Glutamatergic neuron (in vitro differentiated cells): ENCODE measurements around the gene ADGRL3. TPM values are rescaled to one million over a fixed set of nuclear protein-coding genes. Genes with fewer than 3 reads are reported as not detected.

Experiments
- DNase-seq: peaks from one replicate; pipeline ENCODE4 v3.0.0; 2022
- H3K27ac Mint-ChIP-seq: one replicate; pipeline ENCODE4 v1.8.0; 2020; ENCODE audit warnings: mild to moderate bottlenecking, mixed read lengths, inconsistent platforms; ENCODE audit not compliant: unreplicated experiment
- H3K27me3 Mint-ChIP-seq: one replicate; pipeline ENCODE4 v1.8.0; 2020; ENCODE audit warnings: mild to moderate bottlenecking, moderate library complexity, mixed read lengths, inconsistent platforms; ENCODE audit not compliant: unreplicated experiment
- H3K36me3 Mint-ChIP-seq: one replicate; pipeline ENCODE4 v1.8.0; 2020; ENCODE audit warnings: mild to moderate bottlenecking, mixed read lengths, inconsistent platforms; ENCODE audit not compliant: unreplicated experiment
- H3K4me1 Mint-ChIP-seq: one replicate; pipeline ENCODE4 v1.8.0; 2020; ENCODE audit warnings: mild to moderate bottlenecking, low read depth, mixed read lengths, inconsistent platforms; ENCODE audit not compliant: unreplicated experiment
- H3K4me3 Mint-ChIP-seq: one replicate; pipeline ENCODE4 v1.8.0; 2020; ENCODE audit warnings: mild to moderate bottlenecking, mixed read lengths, inconsistent platforms; ENCODE audit not compliant: unreplicated experiment
- H3K9me3 Mint-ChIP-seq: one replicate; pipeline ENCODE4 v1.8.0; 2020; ENCODE audit warnings: mild to moderate bottlenecking, moderate library complexity, mixed read lengths, inconsistent platforms; ENCODE audit not compliant: unreplicated experiment
- total RNA-seq: library from RNA; stranded (reverse); fragmentation: NEBNext Ultra II Directional; extraction: Animal tissue kit (Norgen Biotek cat#: 25700); gene quantifications from one replicate; pipeline ENCODE4 v1.2.1, GENCODE V29; 2021; ENCODE audit not compliant: unreplicated experiment
- TF ChIP-seq, protein P1 (sequence below): fragments of 200-600 bp; sonication (generic); IDR thresholded peaks from one replicate; pipeline ENCODE4 v1.5.0; 2021; ENCODE audit not compliant: partially characterized antibody, unreplicated experiment

Gene ADGRL3
- total RNA-seq, 1 donor from 2014 or later: 193 TPM

GRCh38 chr4:61714387-61714911 is 514.3 kb downstream of the ADGRL3 start:
- H3K27me3 Mint-ChIP-seq: no peaks in the 10 kb centered on the region
- TF ChIP-seq, protein P1, sequence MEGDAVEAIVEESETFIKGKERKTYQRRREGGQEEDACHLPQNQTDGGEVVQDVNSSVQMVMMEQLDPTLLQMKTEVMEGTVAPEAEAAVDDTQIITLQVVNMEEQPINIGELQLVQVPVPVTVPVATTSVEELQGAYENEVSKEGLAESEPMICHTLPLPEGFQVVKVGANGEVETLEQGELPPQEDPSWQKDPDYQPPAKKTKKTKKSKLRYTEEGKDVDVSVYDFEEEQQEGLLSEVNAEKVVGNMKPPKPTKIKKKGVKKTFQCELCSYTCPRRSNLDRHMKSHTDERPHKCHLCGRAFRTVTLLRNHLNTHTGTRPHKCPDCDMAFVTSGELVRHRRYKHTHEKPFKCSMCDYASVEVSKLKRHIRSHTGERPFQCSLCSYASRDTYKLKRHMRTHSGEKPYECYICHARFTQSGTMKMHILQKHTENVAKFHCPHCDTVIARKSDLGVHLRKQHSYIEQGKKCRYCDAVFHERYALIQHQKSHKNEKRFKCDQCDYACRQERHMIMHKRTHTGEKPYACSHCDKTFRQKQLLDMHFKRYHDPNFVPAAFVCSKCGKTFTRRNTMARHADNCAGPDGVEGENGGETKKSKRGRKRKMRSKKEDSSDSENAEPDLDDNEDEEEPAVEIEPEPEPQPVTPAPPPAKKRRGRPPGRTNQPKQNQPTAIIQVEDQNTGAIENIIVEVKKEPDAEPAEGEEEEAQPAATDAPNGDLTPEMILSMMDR: no peak
- H3K9me3 Mint-ChIP-seq: peaks cover 2% of the 10 kb centered on the region
- H3K36me3 Mint-ChIP-seq: no peaks in the 10 kb centered on the region
- DNase-seq: no peak
- no peak overlapping the region for H3K4me3 Mint-ChIP-seq
- H3K27ac Mint-ChIP-seq: no peak overlapping the region
- peaks cover 2% of the 10 kb centered on the region for H3K4me1 Mint-ChIP-seq

DNA sequence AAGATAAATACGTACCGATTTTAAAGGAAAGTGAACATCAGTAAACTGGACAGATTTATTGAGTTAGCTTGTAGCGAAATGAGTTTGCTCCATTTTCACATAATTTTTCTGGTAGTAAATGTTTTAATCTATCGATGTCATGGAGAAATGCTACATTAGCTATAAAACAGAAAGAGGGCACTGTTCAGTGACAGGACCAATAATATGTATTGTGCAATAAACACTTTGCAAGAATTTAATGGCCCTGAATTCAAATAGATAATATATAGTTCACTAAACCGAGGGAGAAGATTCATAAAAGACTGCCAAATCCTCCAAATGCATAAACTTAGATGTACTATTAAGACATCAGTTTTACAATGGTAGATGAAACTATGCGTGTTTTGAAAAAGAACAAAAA is 516.3 kb downstream of the ADGRL3 start:
- H3K4me3 Mint-ChIP-seq: no peak overlapping the region

DNA sequence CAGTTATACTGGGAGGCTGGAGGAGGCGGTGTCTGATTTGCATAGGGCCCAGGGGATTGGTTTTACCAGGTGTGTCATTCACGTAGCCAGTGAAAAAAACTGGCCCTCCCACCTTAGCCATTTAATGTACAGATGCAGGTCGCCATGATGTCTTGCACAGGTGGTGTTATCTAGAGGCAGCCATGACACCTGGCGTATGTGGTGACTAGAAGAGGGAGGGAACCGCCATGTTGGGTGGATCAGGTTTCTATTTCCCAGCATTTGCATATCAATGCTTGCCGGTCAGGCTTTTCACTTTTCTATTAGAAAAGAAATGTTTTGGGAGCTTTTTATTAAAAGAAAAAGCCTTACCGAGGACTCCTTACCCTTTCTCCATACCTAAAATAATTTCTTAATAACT is 523.4 kb downstream of the ADGRL3 start:
- TF ChIP-seq, protein P1: no peak
- Mint-ChIP-seq H3K9me3 (peaks cover 2% of the 10 kb centered on the region), H3K4me3 (no peak overlapping the region), H3K27me3 (no peaks in the 10 kb centered on the region), H3K27ac (no peak overlapping the region), H3K4me1 (no peaks in the 10 kb centered on the region), H3K36me3 (no peaks in the 10 kb centered on the region)
- no peak for DNase-seq

More for the DNA sequence above, 516.3 kb downstream of the ADGRL3 start:
- no peak overlapping the region for H3K27ac Mint-ChIP-seq
- H3K27me3 Mint-ChIP-seq: no peaks in the 10 kb centered on the region
- H3K9me3 Mint-ChIP-seq: peaks cover 5% of the 10 kb centered on the region
- H3K4me1 Mint-ChIP-seq: peaks cover 2% of the 10 kb centered on the region
- H3K36me3 Mint-ChIP-seq: no peaks in the 10 kb centered on the region
- no peak for DNase-seq
- TF ChIP-seq, protein P1: no peak

- H3K27me3 Mint-ChIP-seq: no peaks in the 10 kb centered on the region
- DNase-seq: no peak
- no peak overlapping the region for H3K27ac Mint-ChIP-seq
- H3K9me3 Mint-ChIP-seq: no peaks in the 10 kb centered on the region
- no peaks in the 10 kb centered on the region for H3K4me1 Mint-ChIP-seq
- no peak overlapping the region for H3K4me3 Mint-ChIP-seq
- no peaks in the 10 kb centered on the region for H3K36me3 Mint-ChIP-seq
- TF ChIP-seq, protein P1: no peak
Observed at GRCh38 chr4:61727286-61727685, 527.2 kb downstream of the ADGRL3 start.

DNA sequence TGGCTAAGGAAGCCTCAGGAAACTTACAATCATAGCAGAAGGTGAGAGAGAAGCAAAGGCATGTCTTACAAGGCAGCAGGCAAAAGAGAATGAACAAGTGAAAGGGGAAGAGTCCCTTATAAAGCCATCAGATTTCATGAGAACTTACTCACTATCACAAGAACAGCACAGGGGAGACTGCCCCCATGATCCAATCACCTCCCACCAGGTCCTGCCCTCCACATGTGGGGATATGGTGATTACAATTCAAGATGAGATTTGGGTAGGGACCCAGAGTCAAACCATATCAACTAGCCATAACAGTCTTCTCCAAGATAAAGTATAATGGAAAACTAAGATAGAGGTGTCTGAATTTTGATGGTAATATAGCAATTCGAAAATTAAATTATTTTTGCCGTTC is 534.3 kb downstream of the ADGRL3 start:
- Mint-ChIP-seq H3K27me3 (no peaks in the 10 kb centered on the region), H3K9me3 (no peaks in the 10 kb centered on the region), H3K36me3 (peaks cover 26% of the 10 kb centered on the region), H3K4me3 (no peak overlapping the region), H3K4me1 (peaks cover 3% of the 10 kb centered on the region), H3K27ac (no peak overlapping the region)
- TF ChIP-seq, protein P1: no peak
- DNase-seq: no peak
